Measurements from ENCODE around the gene JAZF1.

DNA sequence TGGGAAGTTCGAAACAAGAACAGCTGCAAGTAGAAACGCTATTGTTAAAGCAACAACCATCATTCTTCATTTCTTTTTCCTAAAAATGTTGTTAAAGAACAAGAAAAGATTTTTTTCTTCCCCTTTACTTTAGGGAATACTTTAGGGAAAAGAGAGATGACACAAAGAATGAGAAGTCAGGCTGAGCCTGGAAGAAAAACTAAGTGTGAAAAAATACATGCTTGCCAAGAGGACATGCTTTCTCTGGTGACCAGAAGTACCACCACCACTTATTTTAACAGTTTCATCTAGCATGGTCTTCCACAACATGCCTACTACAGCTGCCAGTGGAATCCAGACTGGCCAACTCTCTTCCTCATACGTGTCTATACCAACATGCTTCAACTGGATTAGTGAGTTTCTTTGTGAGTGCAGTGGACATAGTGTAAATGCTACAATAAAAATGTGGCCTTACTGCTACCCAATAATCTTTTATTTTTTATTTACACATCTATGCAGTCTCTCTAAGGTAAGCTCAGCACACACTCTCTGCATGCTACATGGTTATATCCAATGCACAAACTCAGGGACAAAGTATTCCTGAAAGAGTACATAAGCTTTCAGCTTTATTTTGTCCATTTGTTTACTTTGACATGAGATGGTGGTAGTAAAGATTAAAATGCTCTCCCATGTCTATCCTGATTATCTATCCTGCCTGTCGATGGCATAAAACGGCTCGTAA is 244.4 kb downstream of the JAZF1 start:
- TF ChIP-seq POLR2A (IDR thresholded peaks at IDR 0.05) (no peak), CTCF (IDR thresholded peaks at IDR 0.05) (no peak)
